Coronary artery (tissue), 2 donors: ENCODE data around the gene CRYGA.

ENCODE experiments used
- DNase-seq: peaks from one replicate; pipeline ENCODE4 v3.0.0-alpha.2; 2017; ENCODE audit warnings: low spot score
- H3K27ac ChIP-seq, 2 donors: fragments of 200-600 bp; sonication (generic); one replicate each; pipeline ENCODE4 v1.5.1; 2016 to 2019
- H3K4me3 ChIP-seq: fragments of 200-600 bp; sonication (generic); 2 replicates; pipeline ENCODE4 v1.5.1; 2016; ENCODE audit warnings: mild to moderate bottlenecking, moderate library complexity
- TF ChIP-seq, protein P1 (sequence below): fragments of 200-600 bp; sonication (generic); IDR thresholded peaks from one replicate; pipeline ENCODE4 v1.5.1; 2019; ENCODE audit warnings: antibody characterized with exemption

The CRYGA gene

DNA sequence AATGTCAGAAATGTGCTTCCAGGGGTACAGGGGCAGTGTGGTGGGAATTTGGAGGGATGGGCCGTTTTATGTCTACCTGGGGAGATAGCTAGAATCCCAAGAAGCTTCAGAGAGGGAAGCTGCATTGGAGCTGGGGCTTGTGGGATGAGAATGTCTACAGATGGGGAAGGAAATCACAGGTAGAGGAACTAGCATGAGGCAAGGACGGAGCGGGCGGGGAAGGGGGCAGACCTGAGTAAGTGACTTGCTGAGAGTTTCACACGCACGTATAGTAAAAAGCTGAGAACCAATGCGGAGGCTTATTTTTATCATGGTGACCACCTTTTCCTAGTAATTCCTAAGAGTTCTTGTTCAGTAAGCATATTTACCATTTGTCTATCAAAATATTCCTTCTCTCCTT, 20.1 kb upstream of the CRYGA start:
- no peak overlapping the region for H3K27ac ChIP-seq
- H3K4me3 ChIP-seq = peak overlapping the region; percentile 44
- no peak for DNase-seq
- TF ChIP-seq, protein P1, sequence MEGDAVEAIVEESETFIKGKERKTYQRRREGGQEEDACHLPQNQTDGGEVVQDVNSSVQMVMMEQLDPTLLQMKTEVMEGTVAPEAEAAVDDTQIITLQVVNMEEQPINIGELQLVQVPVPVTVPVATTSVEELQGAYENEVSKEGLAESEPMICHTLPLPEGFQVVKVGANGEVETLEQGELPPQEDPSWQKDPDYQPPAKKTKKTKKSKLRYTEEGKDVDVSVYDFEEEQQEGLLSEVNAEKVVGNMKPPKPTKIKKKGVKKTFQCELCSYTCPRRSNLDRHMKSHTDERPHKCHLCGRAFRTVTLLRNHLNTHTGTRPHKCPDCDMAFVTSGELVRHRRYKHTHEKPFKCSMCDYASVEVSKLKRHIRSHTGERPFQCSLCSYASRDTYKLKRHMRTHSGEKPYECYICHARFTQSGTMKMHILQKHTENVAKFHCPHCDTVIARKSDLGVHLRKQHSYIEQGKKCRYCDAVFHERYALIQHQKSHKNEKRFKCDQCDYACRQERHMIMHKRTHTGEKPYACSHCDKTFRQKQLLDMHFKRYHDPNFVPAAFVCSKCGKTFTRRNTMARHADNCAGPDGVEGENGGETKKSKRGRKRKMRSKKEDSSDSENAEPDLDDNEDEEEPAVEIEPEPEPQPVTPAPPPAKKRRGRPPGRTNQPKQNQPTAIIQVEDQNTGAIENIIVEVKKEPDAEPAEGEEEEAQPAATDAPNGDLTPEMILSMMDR = no peak

DNA sequence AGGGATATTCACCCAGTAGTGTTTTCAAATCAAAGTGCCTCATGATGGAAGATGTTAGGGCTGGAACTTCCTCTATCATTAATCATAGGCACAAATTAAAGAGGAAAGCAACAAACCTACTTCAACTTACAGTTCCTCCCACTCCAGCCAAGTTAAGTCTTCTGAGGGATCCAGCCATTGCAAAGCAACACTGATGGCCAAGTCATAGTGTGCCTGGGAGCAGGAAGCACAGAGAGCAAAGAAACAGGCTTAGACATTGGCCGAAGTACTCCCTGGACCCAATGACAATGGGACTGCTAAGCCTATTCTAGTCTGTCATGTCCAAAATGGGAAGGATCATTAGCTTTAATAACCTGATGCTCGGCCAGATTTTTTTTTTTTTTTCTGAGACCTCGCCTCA, 19.4 kb upstream of the CRYGA start:
- Histone ChIP-seq H3K4me3 (no peak overlapping the region), H3K27ac (no peak overlapping the region)
- TF ChIP-seq, protein P1 = no peak
- no peak for DNase-seq

DNA sequence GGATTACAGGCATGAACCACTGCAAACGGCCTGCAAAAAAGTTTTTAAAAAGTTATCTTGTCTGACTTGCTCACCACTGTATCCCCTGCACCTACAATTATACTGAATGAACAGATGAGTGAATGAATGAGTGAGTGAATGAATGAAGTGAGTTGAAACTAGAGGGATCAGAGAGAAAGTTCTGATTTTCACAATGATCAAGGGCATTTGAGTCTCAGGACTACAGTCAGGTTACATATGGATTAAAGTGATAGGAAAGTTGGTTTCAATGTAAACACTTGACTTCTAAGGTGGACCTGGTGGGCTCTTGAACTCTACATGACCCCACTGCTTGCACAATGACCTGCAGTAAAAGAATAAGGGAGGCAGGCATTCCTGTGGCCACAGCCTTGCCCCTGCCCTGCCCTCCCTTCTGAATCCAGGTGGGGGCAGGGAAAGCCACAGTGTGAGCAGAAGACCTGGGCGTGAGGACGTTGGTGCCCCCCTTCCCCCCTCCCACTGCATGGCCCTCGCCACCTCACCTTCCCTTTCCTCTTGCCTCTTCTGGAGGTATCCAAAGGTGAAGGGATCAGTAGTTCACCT, 15.7 kb upstream of the CRYGA start:
- Histone ChIP-seq H3K4me3 (no peak overlapping the region), H3K27ac (no peak overlapping the region)
- no peak for DNase-seq
- TF ChIP-seq, protein P1 = no peak

DNA sequence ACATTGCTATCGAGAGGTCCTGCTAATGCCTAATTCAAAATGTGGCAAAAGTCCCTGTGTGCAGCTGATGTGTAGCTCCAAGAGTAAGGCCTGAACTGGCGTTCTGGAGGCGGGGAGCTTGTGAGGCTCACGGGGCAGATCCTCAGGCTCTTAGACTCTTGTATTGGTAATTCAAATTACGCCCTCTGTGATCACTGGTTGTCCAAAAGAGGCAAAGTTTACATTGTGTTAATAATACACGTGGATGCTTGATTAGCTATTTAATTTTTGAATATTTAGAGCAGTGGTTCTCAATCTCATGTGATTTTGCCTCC, 12.4 kb upstream of the CRYGA start:
- Histone ChIP-seq H3K4me3 (no peak overlapping the region), H3K27ac (no peak overlapping the region)
- DNase-seq = no peak
- TF ChIP-seq, protein P1 = no peak

DNA sequence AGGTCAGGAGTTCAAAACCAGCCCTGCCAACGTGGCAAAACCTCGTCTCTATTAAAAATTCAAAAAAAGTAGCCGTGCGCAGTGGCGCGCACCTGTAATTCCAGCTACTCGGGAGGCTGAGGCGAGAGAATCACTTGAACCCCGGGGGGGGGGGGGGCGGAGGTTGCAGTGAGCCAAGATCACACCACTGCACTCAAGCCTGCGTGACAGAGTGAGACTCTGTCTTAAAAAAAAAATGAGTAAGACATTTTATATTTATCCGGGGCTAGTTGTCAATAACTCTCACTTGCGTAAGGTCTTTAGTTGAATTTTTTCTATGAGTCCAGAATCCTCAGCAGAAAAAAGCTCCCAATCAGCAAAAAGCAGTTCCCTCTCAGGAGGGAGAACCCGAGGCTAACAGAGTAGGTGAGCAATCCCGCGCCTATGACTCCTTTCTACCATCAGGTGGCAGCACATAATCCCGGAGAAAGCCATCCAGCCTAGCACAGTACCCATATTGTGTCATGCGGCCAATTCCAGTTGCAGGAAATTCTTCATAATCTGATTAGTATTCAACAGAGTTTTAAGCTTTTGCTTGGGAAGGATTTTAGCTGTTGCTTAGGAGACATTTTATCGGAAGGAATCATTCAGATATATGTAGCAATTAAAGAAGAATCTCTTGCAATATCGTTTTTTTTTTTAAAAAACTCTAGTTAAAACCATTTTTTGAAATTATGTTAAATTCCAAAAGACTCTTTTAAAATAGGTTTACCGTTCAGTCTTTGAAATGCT, 11.9 kb upstream of the CRYGA start:
- no peak overlapping the region for H3K27ac ChIP-seq
- no peak for DNase-seq
- TF ChIP-seq, protein P1 = peak; percentile 83
- no peak overlapping the region for H3K4me3 ChIP-seq

DNA sequence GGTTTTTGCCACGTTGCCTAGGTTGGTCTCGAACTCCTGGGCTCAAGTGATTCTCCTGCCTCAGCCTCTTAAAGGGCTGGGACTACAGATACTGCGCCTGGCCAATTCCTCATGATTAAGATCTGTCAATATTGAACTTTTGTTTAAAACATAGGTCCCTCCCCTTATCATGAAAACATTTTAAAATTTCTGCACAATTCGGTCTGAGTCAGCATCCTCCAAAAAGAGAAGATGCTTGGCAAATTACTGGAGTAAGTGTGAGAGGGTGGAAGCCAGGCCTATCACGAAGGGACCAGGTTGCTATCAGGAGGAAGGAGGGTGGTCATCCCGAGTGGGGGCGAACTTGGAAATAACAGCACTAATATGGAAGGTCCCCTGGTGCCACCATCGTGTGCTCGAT, 10.8 kb upstream of the CRYGA start:
- no peak overlapping the region for H3K4me3 ChIP-seq
- H3K27ac ChIP-seq = no peak overlapping the region
- TF ChIP-seq, protein P1 = no peak
- no peak for DNase-seq

DNA sequence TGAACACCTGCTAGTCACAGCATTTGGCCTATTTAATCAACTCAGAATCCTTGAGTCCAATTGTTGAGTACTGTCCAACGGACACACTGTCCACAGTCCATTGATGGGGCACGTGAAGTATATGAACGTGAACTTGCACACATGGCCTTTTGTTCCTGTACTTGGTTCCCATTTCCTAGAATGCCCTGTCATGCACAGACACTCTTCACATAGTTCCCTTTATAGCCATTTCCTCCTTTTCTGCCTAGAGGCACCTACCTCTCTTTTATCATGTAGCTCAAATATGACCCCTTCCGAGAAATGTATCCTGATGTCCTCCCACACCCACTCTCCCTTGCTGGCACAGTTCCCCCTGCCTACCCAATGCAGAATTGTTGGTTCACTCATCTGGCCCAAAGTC, 8.7 kb upstream of the CRYGA start:
- Histone ChIP-seq H3K4me3 (no peak overlapping the region), H3K27ac (no peak overlapping the region)
- no peak for DNase-seq
- TF ChIP-seq, protein P1 = no peak
